HepG2 (cell line): ENCODE measurements around the gene SOAT2. TPM values are rescaled to one million over a fixed set of nuclear protein-coding genes. Genes with fewer than 3 reads are reported as not detected.
A peak's percentile ranks its signal among the peaks of the same experiment; 100 is the strongest.

Experiments
- ATF5 ChIP-seq: sonication (generic); formaldehyde crosslinking; IDR thresholded peaks from 2 replicates; pipeline ENCODE4 v1.4.0; 2020; ENCODE audit warnings: mild to moderate bottlenecking, low read depth, missing genetic modification reagents
- CEBPB ChIP-seq: IDR thresholded peaks from 2 replicates; pipeline ENCODE4 v1.6.1; 2011; ENCODE audit warnings: low read depth, low read length, improper control_type of control experiment, borderline replicate concordance
- DDIT3 ChIP-seq: sonication (generic); formaldehyde crosslinking; IDR thresholded peaks from 2 replicates; pipeline ENCODE4 v1.4.0; 2020; ENCODE audit warnings: mild to moderate bottlenecking, missing genetic modification reagents
- FOXP1 ChIP-seq, 2 experiments: fragments of 450-650 bp in 1 of 2; IDR thresholded peaks; 2 replicates each; pipeline ENCODE4 v1.6.1; 2017 to 2018; ENCODE audit warnings: antibody characterized with exemption in 1 of 2
- HINFP ChIP-seq: sonication (generic); formaldehyde crosslinking; IDR thresholded peaks from 2 replicates; pipeline ENCODE4 v1.4.0; 2020; ENCODE audit warnings: low read depth, mild to moderate bottlenecking, missing genetic modification reagents
- HMGA1 ChIP-seq: sonication (generic); formaldehyde crosslinking; conservative IDR thresholded peaks from 2 replicates; pipeline ENCODE4 v1.4.0; 2020; ENCODE audit warnings: missing genetic modification reagents
- HMGXB3 ChIP-seq: sonication (generic); formaldehyde crosslinking; IDR thresholded peaks from 2 replicates; pipeline ENCODE4 v1.4.0; 2020; ENCODE audit warnings: missing genetic modification reagents, borderline replicate concordance
- JUND ChIP-seq: sonication (generic); formaldehyde crosslinking; IDR thresholded peaks from 2 replicates; pipeline ENCODE4 v1.8.0; 2022; ENCODE audit warnings: mild to moderate bottlenecking, missing genetic modification reagents
- KDM3A ChIP-seq: IDR thresholded peaks from 2 replicates; pipeline ENCODE4 v1.6.1; 2018; ENCODE audit warnings: low read depth, missing compliant biosample characterization
- MTERF4 ChIP-seq: sonication (generic); formaldehyde crosslinking; IDR thresholded peaks from 2 replicates; pipeline ENCODE4 v1.8.0; 2023; ENCODE audit warnings: mild to moderate bottlenecking, missing genetic modification reagents
- NFAT5 ChIP-seq: sonication (generic); formaldehyde crosslinking; IDR thresholded peaks from 2 replicates; pipeline ENCODE4 v1.4.0; 2020; ENCODE audit warnings: missing genetic modification reagents
- NR2F1 ChIP-seq, 2 experiments: fragments of 450-650 bp in 1 of 2; formaldehyde crosslinking in 1 of 2; IDR thresholded peaks; 2 replicates each; pipeline versions ENCODE4 v1.5.0 to v1.6.1; 2016 to 2020; ENCODE audit warnings: mild to moderate bottlenecking in 1 of 2, missing compliant biosample characterization in 1 of 2, missing genetic modification reagents in 1 of 2, moderate library complexity in 1 of 2
- ZNF350 ChIP-seq: sonication (generic); formaldehyde crosslinking; IDR thresholded peaks from 2 replicates; pipeline ENCODE4 v1.4.0; 2020; ENCODE audit warnings: mild to moderate bottlenecking, low read depth, missing genetic modification reagents, borderline replicate concordance
- ZNF431 ChIP-seq: sonication (generic); formaldehyde crosslinking; IDR thresholded peaks from 2 replicates; pipeline ENCODE4 v1.9.0; 2022; ENCODE audit warnings: missing genetic modification reagents, low read depth, mild to moderate bottlenecking, borderline replicate concordance
- polyA plus RNA-seq, 8 experiments: library from polyadenylated mRNA; depleted of rRNA in 3 of 8; stranded (reverse) in 7 of 8; unstranded in 1 of 8; fragments of >200 nt; fragmentation: Illumina TruSeq in 4 of 8; extraction: Trizol in 4 of 8; gene quantifications; 2 replicates each; pipeline versions ENCODE4 v1.2.1 to v1.2.3, GENCODE V29; 2011 to 2016; ENCODE audit warnings: low read depth in 4 of 8, missing spikeins in 1 of 8, mixed read lengths in 1 of 8; ENCODE audit not compliant: insufficient read depth in 1 of 8
- total RNA-seq, 5 experiments: library from RNA; depleted of rRNA; stranded (reverse); fragments of >200 nt; fragmentation: Illumina TruSeq; extraction: Trizol; gene quantifications; 2 replicates each; pipeline ENCODE4 v1.2.3, GENCODE V29; 2016; ENCODE audit warnings: low read depth in 1 of 5

The SOAT2 gene
- total and polyA plus RNA-seq, 2 of the 13 experiments (the other 11 are each of a cell fraction or from before 2014, with no cell fraction given), result 14.9 to 108 TPM

GRCh38 chr12:53097564-53098353 is 5.5 kb upstream of the SOAT2 start, which contains the start of gene IGFBP6 (continued):
- TF ChIP-seq HMGXB3 (no peak), ZNF431 (CRISPR knock-in tag) (no peak), CEBPB (no peak), JUND (CRISPR knock-in tag) (no peak), HMGA1 (CRISPR knock-in tag) (no peak), MTERF4 (CRISPR knock-in tag) (no peak), NR2F1 (CRISPR knock-in tag; IDR thresholded peaks at IDR 0.05) (no peak), ATF5 (no peak), NFAT5 (CRISPR knock-in tag) (no peak), FOXP1 (IDR thresholded peaks at IDR 0.05) (no peak), FOXP1 (CRISPR knock-in tag; IDR thresholded peaks at IDR 0.05) (no peak), DDIT3 (CRISPR knock-in tag) (no peak), ZNF350 (no peak), HINFP (no peak; the same call in 1 of the 2 replicates), KDM3A (CRISPR knock-in tag) (0 out of 2 replicates have a peak, but pooled peaks have one; percentile 30)
